Measurements from ENCODE around the gene ELMO1.
A peak's percentile ranks its signal among the peaks of the same experiment; 100 is the strongest.

The ELMO1 gene

DNA sequence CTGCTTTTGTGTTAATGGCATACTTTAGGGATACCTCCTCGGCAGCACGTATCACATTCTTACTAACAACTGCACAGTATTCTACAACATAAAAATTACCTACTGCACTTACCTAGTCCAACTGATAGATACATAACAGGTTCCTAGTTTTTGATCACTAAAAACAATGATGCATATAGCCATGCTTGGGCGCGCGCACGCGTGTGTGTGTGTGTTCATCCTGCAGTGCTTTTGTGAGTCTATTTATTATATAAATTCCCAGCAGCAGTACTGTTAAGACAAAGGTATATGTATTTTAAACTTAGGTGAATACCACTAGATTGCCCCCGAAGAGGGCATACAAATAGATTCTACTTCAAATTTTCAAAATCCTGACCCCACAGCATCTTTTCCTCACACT lies 181.4 kb downstream of the ELMO1 start:
- no peak for DNase-seq (ENCODE audit: low spot score)

DNA sequence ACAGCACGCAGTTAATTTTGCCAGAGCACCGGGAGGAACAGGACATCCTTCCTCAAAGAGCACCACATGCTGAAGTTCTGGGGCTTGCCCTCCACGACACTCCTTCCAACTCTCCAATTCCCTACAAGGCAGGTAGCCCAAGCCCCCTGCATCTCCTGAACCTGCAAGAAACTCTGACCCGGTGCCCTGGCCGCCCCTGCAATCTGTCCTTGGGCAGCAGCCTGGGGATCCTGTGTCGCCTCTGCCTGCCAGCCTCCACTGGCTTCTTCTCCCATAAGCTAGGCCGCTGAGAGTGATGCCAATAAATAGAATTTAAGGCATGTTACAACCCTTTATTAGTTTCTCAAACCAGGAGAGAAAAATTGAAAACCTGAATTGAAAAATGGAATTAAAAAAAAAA lies 182.8 kb downstream of the ELMO1 start:
- DNase-seq (ENCODE audit: low spot score): no peak

DNA sequence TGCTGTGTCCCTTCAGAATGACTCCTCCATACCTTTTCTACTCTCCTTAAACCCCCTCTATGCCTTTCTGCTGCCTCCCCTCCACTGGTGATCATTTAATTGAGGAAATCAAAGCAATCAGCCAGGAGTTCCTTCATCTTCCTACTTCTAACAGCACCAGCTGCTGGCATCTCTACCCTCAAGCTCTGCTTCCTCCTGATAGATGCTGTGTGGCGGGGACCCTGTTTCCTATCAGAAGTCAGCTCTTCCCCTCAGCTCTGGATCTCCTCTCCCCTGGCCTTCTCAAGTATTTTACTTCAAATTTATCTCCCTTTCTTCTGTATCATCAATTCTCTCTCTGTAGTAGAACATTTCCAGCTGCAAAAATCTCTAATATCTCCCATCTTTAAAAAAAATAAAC lies 183.7 kb downstream of the ELMO1 start:
- no peak for DNase-seq (ENCODE audit: low spot score)

DNA sequence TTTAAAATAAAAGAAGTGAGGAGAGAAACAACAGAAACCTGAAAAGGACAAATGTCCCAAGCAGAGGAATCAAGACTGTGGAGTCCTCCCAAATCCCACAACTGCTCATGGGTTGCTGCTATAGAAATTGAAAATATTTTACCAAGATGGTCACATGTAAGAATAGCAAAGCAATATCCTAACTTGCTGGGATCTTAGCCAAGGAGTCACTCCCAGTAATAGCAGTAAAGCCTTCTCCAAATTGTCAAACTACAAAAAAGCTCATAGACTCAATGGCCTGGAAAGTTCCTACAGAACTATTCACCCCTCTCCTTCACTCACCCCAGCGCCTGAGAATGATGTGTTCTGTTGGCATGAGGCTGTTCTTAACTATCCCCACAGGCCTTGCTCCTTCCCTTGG lies 186.5 kb downstream of the ELMO1 start:
- DNase-seq (ENCODE audit: low spot score): no peak

DNA sequence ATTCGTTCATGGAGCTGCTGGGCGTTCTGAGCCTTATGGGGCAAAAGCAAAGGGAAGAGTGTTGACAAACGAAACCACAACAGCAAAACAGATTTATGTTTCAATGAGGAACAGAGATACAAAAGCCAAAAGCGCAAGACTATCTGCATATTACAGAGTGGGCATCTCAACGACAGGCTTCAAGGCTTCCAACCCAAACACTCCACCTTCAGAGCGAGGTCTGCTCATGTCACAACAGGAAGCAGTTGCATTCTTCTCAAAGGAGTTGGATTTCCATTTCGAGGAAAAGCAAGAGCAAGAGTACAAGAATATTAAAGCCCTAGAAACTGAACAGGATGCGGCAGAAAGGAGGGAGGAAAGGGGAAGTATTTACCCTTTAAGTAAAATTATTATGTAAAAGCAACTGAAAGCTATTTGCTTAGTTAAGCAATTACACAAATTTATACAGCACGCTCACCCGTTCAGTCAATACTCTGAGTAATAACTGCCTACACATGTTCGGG lies 189.3 kb downstream of the ELMO1 start:
- DNase-seq (ENCODE audit: low spot score): no peak

DNA sequence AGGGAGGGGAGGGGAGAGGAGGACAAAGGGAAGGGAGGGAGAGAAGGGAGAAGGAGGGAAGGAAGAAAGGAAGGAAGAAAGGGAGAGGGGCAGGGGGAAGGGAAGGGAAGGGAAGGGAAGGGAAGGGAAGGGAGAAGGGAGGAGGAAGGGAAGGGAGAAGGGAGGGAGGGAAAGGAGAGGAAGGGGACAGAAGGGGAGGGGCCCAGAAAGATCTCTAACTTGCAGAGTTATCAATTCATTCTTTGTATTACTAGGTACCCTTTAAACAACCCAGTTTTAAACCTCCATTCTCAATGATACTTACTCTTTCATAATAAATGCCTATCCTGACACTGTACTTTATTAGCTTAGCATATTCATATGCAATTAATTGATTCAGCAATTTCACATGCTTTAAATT lies 192.0 kb downstream of the ELMO1 start:
- DNase-seq (ENCODE audit: low spot score): no peak

DNA sequence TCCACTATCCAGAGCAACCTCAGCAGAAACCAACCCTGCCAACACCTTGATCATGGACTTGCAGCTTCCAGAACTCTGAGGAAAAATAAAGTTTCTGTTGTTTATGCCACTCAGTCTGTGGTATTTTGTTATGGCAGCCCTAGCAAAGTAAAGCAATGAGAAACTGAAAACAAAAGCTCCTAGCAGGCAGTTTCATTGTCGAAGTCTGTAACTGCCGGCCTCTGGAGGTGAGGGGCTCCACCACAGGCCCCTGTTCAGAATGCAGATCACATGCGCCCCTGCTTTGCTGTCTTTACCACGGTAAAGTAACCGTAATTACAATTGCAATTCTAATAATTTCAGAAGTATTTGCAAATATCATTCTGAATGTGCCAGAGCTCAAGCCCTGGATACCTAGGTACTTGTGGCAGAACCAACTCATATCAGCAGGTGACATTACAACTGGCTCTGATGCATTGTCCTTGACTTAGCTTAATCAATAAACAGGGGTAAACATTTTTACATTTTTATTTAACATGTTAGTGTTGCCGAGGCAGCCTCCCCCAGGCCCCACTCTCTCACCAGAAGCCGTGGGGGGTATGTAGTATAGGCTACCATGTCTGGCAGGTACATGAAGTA lies 193.2 kb downstream of the ELMO1 start:
- no peak for DNase-seq (ENCODE audit: low spot score)

DNA sequence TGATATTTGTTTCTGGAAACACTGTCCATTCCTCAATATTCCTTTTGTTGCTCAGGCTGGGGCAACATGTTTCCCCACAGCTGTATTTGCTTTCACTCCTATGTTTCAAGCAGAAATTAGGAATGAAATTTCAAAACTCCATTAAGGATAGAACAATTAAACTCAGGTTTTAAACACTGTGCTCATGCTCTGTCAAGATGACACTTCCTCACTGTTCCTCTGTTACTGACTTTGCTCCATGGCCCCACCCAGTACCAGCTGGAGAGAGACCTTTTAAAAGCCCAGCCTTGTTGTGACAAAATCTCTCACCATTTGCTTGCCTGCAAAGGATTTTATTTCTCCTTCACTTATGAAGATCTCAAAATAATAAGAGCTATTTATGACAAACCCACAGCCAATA lies 197.4 kb downstream of the ELMO1 start:
- DNase-seq (ENCODE audit: low spot score): no peak

DNA sequence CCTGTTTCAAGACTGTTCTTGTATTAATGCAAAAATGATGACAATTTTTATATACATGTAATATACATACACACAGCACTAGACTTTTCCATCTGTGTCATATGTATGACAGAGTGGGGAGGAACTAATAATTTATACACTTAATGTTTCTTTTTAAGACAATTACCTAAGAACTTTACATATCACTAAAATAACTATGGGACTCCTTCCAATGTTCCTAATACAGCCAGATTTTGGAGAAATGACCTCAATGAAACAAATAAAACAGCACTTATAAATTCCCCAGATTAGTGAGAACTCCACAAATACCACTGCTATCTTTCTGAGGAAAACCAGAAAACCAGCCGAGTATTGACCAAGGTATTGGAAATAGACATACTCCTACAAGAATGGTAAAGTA lies 199.4 kb downstream of the ELMO1 start:
- DNase-seq (ENCODE audit: low spot score): no peak

DNA sequence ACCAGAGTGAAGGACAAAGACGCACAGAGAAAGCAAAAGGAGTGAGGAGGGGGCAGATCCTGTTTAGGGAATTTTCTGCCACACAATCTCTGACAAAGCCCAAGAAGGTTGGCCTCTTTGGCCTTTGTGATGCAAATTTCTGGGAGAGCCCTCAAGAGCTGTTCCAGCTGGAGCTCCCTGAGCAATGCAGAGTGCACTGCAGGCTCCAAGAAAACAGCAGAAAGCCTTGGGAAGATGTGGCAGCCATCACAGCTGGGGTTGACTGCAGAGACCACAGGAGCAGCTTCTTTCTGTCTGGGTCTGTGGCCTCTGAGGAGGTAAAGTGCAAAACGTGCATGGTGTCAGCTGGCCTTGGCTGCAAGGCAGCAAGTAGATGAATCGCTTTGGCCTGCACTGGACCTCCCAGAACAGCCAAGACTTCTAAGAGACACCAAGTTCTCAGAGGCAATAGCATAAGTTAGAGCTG lies 200.2 kb downstream of the ELMO1 start:
- no peak for DNase-seq (ENCODE audit: low spot score)

DNA sequence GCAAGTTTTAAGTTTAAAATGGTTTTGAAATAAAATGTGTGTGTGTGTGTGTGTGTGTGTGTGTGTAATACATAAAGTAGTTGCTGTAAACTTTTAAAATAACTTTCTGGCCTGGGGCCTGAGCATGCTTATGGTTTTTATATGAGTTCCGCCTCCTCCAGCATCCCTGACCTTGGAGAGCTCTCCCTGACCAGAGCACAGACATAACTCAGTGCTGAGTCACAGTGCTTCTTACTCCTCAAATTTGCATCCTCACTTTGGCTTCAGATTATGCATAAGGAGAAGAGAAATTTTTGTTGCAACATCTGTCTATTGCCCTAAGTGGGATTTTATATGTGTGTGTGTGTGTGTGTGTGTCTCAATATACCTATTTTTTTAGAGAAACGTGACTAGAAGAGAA lies 200.8 kb downstream of the ELMO1 start:
- DNase-seq (ENCODE audit: low spot score): no peak

DNA sequence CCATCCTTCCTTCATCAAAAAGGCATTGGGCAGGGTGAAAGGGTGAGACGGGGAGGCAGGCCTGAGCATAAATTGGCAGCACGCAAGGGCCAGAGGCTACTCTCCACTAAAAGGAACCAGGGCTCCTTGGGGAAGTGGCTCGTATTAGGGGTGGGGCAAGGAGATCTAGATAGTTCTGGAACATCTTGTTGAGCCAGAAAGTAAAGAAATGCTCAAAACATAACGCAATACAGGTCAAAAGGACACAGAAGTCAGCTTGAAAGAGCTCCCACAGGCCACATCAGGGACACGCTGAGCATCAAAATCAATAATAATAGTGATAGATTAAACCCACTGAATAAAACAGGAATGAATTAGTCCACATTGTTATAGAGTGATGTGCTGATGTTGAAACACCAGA lies 203.1 kb downstream of the ELMO1 start:
- DNase-seq (ENCODE audit: low spot score): no peak

DNA sequence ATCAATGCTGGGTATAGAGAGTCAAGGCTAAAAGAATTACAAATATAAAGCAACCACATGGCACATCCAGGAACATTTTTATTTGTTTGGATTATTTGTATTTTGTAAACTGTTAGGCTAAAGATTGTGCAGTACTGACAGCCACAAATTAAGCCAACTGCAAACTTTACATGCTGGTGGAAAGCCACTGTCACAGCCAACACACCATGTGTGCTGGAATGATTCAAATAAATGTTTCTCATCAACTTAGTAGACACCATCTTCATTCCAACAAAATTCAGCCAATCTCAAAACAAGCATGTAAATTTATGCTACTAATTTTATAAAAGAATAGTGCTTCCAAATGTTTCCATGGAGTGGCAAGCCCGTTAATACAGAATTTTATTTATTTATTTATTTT lies 211.8 kb downstream of the ELMO1 start:
- DNase-seq (ENCODE audit: low spot score): no peak

DNA sequence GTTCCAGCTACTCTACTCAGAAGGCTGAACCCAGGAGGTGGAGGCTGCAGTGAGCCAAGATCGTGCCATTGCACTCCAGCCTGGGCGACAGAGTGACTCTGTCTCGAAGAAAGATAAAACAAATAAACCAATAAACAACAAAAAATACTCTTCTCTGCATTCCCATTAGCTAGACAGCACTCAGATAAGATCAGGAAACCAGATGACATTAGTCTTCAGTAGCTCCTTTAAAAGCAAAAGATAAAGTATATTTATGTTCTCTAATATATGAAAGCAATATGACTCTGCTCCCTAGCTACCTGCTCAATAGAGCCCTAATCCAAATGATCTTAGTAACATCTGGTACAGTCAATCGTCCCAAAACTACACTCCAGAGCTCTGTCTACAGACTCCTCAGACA lies 212.9 kb downstream of the ELMO1 start:
- no peak for DNase-seq (ENCODE audit: low spot score)

DNA sequence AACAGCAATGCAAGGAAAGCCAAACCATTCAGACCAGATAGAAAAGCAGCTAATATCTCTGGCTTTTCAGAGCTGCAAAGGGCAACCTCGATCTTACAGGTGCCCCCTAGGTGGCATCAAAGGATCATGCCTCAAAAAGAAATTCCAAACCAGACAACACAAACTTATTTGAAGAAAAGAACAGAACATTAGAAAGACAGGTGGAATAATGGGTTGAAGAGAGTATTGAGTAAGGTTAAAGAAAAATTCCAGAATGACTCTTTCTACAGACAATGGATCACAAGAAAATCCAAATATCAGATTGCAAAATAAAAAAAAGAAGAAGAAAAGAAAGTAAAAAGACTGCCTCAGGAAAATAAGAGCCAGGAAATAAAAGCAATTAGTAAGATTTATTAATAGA lies 213.7 kb downstream of the ELMO1 start:
- DNase-seq (ENCODE audit: low spot score): peak; percentile 38

DNA sequence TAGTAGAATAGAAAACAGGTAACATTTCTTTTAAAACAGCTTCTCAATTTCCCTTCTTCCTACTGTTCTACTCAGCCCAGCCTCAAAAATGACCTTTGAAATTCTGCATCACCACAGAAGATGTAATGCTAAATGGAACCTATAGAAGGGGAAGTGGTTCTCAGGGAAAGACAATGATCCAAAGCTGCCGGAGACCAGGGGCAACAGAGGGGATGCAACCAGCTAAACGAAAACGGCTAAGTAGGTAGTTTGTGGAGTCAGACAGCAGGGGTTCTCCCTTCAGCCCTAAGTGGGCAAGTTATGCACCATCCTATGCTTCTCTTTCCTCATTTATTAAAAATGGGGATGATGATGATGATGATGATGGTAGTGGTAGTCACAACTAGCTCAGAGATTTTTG lies 214.3 kb downstream of the ELMO1 start:
- no peak for DNase-seq (ENCODE audit: low spot score)

DNA sequence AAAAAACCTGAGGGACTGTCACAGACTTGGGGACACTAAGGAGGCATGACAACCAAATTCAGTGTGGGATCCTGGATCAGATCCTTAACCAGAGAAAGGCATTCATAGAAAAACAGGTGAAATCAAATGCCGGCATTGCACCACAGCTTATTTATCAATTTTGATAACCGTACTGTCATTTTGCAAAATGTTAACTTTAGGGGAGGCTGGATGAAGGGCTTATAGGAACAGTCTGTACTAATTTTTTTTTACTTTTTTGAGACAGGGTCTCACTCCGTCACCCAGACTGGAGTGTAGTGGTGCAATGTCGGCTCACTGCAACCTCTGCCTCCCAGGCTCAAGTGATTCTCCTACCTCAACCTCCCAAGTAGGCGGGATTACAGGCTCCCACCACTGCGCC lies 217.1 kb downstream of the ELMO1 start:
- no peak for DNase-seq (ENCODE audit: low spot score)

DNA sequence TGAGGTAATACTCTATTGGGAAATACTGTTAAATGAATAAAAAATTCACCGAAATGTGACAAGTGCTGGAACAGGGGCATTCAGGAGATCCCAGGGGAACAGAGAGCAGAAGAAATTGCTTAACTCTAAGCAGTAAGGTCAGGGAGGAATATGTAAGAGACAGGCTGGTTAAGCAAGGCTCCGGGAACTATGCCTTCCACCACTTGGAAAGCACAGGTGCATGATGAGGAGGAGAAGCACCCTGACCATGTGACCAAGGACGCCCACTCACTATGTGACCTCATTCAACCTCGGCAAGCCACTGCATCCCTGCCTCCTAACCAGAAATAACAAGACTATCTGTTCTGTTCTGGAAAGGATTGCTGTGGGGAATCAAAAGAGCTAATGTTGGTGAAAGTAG lies 218.4 kb downstream of the ELMO1 start:
- DNase-seq (ENCODE audit: low spot score): no peak

DNA sequence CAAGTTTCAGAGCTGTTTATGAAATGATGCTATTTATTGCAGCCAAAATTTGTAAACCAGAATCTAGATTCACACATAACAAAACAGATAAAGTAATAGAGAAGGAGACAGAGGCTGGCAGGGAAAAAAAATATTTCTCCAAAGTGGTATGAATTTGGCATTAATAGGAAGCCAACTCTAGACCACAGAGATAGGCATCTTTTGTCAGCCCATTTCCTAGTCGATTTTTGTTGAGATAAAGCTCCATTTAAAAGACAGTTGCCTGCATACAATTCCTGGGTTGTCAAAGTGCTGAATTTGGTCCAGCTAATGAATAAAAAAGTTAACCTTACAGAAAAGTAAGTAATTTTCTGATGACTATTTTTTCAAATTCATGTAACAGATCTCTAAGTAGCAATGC lies 219.3 kb downstream of the ELMO1 start:
- no peak for DNase-seq (ENCODE audit: low spot score)

DNA sequence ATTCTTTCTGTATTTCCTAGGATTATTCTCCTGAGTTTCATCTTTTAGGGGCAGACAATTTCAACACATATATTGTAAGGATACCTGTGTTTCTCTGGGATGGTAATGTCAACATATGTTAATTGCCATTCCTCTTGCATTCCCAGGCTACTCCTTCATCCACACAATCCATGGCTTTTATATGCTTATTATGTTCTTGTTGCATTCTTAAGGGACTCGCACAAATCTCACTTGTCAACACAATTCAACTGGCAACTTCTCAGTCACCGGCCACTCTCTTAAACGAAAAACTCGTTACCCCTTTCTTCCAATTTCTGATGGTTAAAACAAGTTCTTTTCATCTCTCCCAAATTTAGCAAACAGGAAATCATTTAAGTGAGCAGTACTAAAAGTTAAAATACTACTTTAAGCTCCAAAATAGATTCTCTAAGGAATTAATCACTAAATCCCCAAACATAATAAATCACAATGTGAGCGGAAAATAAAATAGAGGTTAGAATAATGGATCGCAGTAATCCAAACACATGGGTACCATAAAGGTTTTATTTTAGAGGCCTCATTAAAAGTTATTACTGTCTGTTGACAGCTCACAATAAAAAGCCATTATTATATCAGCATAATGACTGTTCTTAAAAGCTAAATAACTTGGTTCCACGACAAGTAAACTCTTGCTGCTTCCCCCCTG lies 223.2 kb downstream of the ELMO1 start:
- no peak for DNase-seq (ENCODE audit: low spot score)

DNA sequence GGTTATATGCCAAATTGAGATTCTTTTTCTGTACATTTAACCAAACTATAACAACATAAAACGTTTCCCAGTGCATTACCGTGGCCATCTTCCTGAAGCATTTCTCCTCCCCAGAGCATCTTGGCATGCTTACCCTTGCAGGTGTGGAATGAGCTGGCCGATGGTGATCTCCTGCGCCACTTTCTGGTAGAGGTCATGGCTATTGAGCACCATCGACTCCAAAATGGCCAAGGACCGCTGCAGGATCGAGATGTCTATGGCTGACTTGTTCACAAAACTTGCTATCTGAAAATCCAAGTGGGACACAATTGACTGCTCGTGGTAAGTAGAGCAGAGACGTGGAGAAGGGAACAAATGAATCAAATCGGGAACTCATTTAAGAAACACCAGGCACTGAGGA lies 223.9 kb downstream of the ELMO1 start:
- DNase-seq (ENCODE audit: low spot score): no peak

DNA sequence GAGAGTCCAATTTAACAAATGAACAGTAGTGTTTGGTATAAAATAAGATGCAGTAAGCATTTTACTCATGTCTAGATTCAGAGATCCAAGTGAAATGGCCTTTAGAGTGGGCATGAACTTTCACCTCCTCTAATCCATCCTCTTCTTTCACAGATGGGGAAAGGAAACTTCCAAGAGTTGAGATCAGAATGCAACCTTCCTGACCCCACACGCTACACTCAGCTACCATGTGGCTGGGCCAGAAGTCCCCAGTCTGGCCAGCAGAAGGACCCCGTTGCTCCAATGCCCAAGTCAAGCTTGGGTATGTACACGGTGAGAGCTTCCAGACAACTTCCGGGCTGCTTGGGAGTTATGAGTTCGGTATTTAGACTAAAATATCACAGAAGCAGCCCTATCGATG lies 228.0 kb downstream of the ELMO1 start:
- no peak for DNase-seq (ENCODE audit: low spot score)

DNA sequence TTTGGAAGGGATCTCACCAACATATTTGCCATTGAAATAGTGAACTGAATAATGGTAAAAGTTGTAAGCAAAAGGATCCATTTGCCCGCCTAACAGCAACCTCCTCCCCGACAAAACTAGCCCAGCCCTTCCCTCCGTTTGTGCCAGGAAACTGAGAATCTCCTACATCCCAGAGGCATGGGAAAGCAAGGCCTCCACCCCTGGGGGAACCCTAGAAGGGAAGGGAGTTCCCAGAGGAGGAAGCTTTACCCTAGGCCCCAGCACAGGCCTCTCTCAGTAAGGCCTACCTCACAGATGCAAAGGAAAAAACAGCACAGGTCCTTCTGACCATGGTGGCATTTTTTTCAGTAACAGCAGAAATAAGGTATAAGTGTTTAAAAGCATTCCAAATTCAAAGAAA lies 229.7 kb downstream of the ELMO1 start:
- no peak for DNase-seq (ENCODE audit: low spot score)

DNA sequence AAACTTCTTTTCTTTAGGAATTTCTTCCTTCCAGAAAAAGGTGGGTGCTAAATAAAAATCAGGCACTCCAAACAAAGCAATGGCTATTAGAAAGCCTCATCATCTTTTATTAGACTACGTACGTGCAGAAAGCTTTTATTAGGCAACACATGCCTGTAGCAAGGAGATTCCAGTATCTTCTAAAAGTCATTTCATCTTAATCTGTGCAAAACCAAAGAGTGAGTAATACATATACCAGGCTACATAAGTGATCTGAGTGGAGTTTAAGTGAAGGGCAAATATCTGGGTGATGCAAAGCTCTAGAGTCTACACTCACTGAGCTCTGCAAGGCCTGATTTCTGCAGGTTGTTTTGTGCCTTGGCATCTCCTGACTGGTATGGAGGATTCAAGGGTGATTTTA lies 231.7 kb downstream of the ELMO1 start:
- DNase-seq (ENCODE audit: low spot score): no peak
